GM19324 (cell line): Measurements from ENCODE around the gene CAGE1.
"Not testable (repeated sequence)": the region's sequence is repeated elsewhere in the genome, so short reads cannot be mapped to it uniquely, and the experiment has no call there.

Experiments
- ATAC-seq: cut with Tn5 transposase; IDR thresholded peaks from one replicate; pipeline ENCODE4 v1.9.1; 2021; ENCODE audit warnings: mild to moderate bottlenecking, moderate library complexity; ENCODE audit not compliant: unreplicated experiment, low FRiP score

CAGE1 gene

GRCh38 chr6:7341271-7341670 lies 48.3 kb downstream of the CAGE1 start:
- ATAC-seq: no peak

- ATAC-seq: not testable (repeated sequence)
These were observed 50.4 kb downstream of the CAGE1 start for GRCh38 chr6:7339007-7339732.

GRCh38 chr6:7338031-7338430 lies 51.5 kb downstream of the CAGE1 start:
- ATAC-seq: no peak

GRCh38 chr6:7335519-7335918 lies 54.0 kb downstream of the CAGE1 start:
- ATAC-seq: no peak

- no peak for ATAC-seq
These were observed 54.9 kb downstream of the CAGE1 start for GRCh38 chr6:7334685-7335084.

- no peak for ATAC-seq
These were observed 57.3 kb downstream of the CAGE1 start for GRCh38 chr6:7332090-7332745.

- ATAC-seq: no peak
These were observed 58.1 kb downstream of the CAGE1 start for GRCh38 chr6:7331452-7331851.

- no peak for ATAC-seq
These were observed 61.3 kb downstream of the CAGE1 start for GRCh38 chr6:7328243-7328642.

GRCh38 chr6:7325750-7326149 lies 63.8 kb downstream of the CAGE1 start:
- no peak for ATAC-seq

- ATAC-seq: no peak
These were observed 65.0 kb downstream of the CAGE1 start for GRCh38 chr6:7324520-7324919.

GRCh38 chr6:7323074-7323473 lies 66.5 kb downstream of the CAGE1 start:
- no peak for ATAC-seq

GRCh38 chr6:7321866-7322265 lies 67.7 kb downstream of the CAGE1 start:
- ATAC-seq: not testable (repeated sequence)

GRCh38 chr6:7319406-7319805 lies 70.1 kb downstream of the CAGE1 start:
- not testable (repeated sequence) for ATAC-seq

- ATAC-seq: no peak
These were observed 72.0 kb downstream of the CAGE1 start for GRCh38 chr6:7317538-7317937.

GRCh38 chr6:7316658-7317533 lies 72.6 kb downstream of the CAGE1 start:
- ATAC-seq: no peak

- ATAC-seq: no peak
These were observed 73.6 kb downstream of the CAGE1 start for GRCh38 chr6:7315948-7316365.

GRCh38 chr6:7315087-7315947 lies 74.2 kb downstream of the CAGE1 start:
- not testable (repeated sequence) for ATAC-seq

- no peak for ATAC-seq
These were observed 75.1 kb downstream of the CAGE1 start for GRCh38 chr6:7314414-7314813.

GRCh38 chr6:7313505-7314165 lies 75.9 kb downstream of the CAGE1 start:
- ATAC-seq: no peak
